Measurements from ENCODE around the gene SUN2. TPM values are rescaled to one million over a fixed set of nuclear protein-coding genes. Genes with fewer than 3 reads are reported as not detected.

The SUN2 gene
- polyA plus RNA-seq, 1 experiment = 98.4 TPM

DNA sequence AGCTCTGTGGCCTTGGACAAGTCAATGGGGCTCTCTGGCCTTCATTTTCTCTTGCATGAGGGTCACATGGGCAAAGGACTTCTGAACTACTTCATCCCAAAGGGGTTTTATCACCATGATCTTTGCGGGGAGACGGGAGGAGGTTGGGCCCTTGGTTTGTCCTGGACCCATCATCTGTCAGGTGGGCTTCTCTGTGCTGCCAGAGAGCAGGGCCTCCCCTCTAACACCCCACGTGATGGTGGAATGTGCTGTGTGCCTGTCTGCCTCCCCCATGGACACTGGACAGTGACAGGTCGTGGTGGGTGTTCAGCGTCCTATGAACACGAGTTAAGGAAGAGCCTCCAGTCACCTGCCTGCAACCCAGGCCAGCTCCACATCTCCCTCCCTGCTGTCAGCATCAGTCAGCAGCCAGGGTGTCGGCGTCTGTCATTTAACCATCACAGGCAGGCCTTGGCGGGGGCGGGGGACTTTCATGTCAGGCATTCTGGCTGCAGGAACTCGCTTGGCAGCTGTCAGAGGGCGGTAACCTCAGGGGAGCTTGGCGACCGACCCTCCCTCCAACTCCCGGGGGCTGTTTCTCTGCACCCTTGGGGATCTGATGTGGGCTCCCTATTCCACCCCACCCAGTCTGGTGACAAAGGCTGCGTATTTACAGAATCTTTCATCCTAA, 2.6 kb upstream of the SUN2 start:
- no peak for DNase-seq (ENCODE audit: low read depth)
- POLR2A ChIA-PET = no interaction called here
- Histone ChIP-seq H3K27me3 (ENCODE audit: control insufficient read depth, insufficient read depth, low read length) (no peaks in the 10 kb centered on the region), H3K4me3 (ENCODE audit: low read depth, low read length) (no peak overlapping the region), H3K36me3 (ENCODE audit: control insufficient read depth, insufficient read depth, low read length) (no peaks in the 10 kb centered on the region)
- CTCF ChIA-PET = interaction anchor here (0.7 to 3.8 kb wide), 4 partner anchors 8 to 111 kb away, joined by 3 to 39 read pairs (median 10); no protein-coding TSS in a partner anchor
- TF ChIP-seq, protein P1, sequence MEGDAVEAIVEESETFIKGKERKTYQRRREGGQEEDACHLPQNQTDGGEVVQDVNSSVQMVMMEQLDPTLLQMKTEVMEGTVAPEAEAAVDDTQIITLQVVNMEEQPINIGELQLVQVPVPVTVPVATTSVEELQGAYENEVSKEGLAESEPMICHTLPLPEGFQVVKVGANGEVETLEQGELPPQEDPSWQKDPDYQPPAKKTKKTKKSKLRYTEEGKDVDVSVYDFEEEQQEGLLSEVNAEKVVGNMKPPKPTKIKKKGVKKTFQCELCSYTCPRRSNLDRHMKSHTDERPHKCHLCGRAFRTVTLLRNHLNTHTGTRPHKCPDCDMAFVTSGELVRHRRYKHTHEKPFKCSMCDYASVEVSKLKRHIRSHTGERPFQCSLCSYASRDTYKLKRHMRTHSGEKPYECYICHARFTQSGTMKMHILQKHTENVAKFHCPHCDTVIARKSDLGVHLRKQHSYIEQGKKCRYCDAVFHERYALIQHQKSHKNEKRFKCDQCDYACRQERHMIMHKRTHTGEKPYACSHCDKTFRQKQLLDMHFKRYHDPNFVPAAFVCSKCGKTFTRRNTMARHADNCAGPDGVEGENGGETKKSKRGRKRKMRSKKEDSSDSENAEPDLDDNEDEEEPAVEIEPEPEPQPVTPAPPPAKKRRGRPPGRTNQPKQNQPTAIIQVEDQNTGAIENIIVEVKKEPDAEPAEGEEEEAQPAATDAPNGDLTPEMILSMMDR (IDR thresholded peaks at IDR 0.05; ENCODE audit: insufficient read depth, low read depth, low read length) = no peak

DNA sequence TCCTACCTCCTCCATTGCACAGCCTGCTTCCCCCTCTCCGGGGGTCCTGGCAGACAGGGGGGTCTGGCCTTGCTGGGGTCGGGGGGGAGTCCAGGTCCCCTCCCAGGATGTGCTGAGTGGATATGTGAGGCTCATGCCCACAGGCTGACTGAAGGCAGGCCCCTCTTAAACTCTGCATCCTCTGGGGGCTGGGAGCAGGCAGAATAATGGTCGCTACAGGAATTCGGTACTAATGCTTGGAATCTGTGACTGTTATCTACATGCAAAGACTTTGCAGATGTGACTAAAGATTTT, 1.6 kb upstream of the SUN2 start:
- Histone ChIP-seq H3K4me3 (ENCODE audit: low read depth, low read length) (no peak overlapping the region), H3K36me3 (ENCODE audit: control insufficient read depth, insufficient read depth, low read length) (0 out of 2 replicates have a peak, but pooled peaks cover 2% of the 10 kb centered on the region), H3K27me3 (ENCODE audit: control insufficient read depth, insufficient read depth, low read length) (no peaks in the 10 kb centered on the region)
- POLR2A ChIA-PET = no interaction called here
- no peak for DNase-seq (ENCODE audit: low read depth)
- TF ChIP-seq, protein P1 (IDR thresholded peaks at IDR 0.05; ENCODE audit: insufficient read depth, low read depth, low read length) = no peak
- CTCF ChIA-PET = interaction anchor here (1.4 to 3.0 kb wide), 2 partner anchors 9 to 113 kb away, joined by 3 to 17 read pairs; no protein-coding TSS in a partner anchor

DNA sequence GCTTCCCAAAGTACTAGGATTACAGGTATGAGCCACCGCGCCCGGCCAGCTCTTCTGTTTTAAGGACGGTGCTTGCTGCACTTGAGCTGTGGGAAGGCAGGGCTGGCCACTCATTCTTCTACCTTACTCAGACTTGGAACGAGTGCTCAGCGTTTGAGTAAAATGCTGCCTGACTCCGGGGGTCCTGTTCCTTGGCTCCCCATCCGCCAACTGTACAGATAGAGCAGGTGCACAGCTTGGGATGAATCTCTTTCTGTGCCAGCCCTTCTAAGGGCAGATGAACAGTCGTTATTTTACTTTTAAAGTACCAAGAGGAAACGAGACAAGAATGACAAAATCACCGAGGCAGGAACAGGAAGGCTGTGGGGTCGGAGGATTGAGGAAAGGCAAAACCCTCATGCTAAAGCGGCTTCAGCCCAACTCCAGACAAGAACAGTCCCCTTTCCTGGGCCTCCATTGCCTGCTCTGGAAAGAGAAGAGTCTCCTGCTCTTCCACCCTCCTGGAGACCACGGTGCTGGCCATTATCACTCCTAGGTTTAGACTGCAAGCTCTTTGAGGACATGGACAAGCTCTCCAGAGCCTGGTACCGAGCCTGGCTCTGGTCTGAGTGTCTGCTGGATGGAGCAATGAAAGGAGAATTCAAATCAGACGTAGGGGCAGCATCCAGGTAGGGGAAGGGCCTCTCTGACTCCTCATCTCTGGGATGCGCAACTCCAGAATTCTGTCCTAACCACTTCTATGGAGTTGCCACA, 1.1 kb upstream of the SUN2 start:
- H3K4me3 ChIP-seq (ENCODE audit: low read depth, low read length) = no peak overlapping the region
- 0 out of 2 replicates have a peak, but pooled peaks cover 4% of the 10 kb centered on the region for H3K36me3 ChIP-seq (ENCODE audit: control insufficient read depth, insufficient read depth, low read length)
- no peak for DNase-seq (ENCODE audit: low read depth)
- POLR2A ChIA-PET = interaction anchor here (0.5 kb wide), 1 partner anchor 456 kb away, joined by 13 read pairs; no protein-coding TSS in a partner anchor
- TF ChIP-seq, protein P1 (IDR thresholded peaks at IDR 0.05; ENCODE audit: insufficient read depth, low read depth, low read length) = no peak
- no peaks in the 10 kb centered on the region for H3K27me3 ChIP-seq (ENCODE audit: control insufficient read depth, insufficient read depth, low read length)
- CTCF ChIA-PET = interaction anchor here (0.6 to 3.0 kb wide), 5 partner anchors 9 to 415 kb away, joined by 3 to 17 read pairs (median 3); no protein-coding TSS in a partner anchor

DNA sequence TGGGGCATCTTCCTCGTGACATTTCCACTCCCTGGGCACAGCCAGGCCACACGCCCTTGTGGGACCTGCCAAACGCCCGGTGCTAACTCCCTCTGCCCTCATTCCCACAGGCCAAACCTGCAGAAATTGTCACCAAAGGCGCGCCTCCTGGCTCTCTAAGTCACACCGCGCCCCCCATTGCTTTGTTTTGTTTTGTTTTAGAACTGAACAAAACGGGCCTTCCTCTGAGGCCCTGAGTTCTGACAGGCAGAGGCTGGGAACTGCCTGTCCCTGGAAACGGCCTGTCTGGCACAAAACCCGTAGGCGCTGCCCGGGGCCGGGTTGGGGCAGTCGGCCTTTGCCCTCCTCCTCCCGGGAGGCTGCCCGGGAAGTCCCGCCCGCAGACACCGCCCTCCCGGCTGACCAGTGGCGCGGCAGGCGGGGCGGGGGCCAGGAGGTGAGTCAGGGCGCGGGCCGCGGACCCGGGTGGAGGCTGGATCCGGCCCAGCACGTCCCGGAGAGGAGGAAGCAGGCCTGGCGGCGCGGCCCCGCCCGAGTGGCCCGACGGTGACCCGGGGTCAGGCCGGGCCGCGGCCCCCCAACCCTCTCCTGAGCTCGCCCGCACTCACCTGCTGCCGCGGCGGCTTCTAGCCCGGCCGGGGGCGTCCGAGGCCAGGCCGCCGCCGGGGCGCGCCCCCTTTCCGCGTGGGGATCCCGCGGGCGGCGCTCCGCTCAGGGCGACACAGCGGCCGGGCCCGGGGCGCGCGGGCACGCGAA, 465 bp downstream of the SUN2 start:
- no peaks in the 10 kb centered on the region for H3K27me3 ChIP-seq (ENCODE audit: control insufficient read depth, insufficient read depth, low read length)
- peak overlapping the region; percentile 66 for H3K4me3 ChIP-seq (ENCODE audit: low read depth, low read length)
- ChIA-PET POLR2A (no interaction called here), CTCF (interaction anchor here (1.0 to 3.0 kb wide), 5 partner anchors 11 to 30 kb away, joined by 3 to 17 read pairs (median 9); no protein-coding TSS in a partner anchor)
- no peak for DNase-seq (ENCODE audit: low read depth)
- peaks cover 17% of the 10 kb centered on the region for H3K36me3 ChIP-seq (ENCODE audit: control insufficient read depth, insufficient read depth, low read length)
- TF ChIP-seq, protein P1 (IDR thresholded peaks at IDR 0.05; ENCODE audit: insufficient read depth, low read depth, low read length) = no peak

Measured in BJ (cell line).